Kidney (tissue), 14 donors: ENCODE measurements around the gene ADPRHL1. TPM values are rescaled to one million over a fixed set of nuclear protein-coding genes. Genes with fewer than 3 reads are reported as not detected.
A peak's percentile ranks its signal among the peaks of the same experiment; 100 is the strongest.

Experiments
- DNase-seq, 5 donors: peaks; one replicate each; pipeline ENCODE4 v3.0.0-alpha.2; 2013 to 2020
- FAIRE-seq: peaks from 2 replicates; lab custom pipeline; 2012; peaks lifted over from hg19 to GRCh38; lab: Jason Lieb, UNC
- H3K27ac ChIP-seq, 2 donors: one replicate each; pipeline ENCODE4 v1.7.0; 2013; ENCODE audit warnings: low read depth in 2 of 2, low read length in 2 of 2, inconsistent platforms in 1 of 2
- H3K27me3 ChIP-seq: one replicate; pipeline ENCODE4 v1.7.1; 2013; ENCODE audit warnings: low read length, inconsistent platforms; ENCODE audit not compliant: control insufficient read depth, insufficient read depth
- H3K36me3 ChIP-seq, 3 donors: one replicate each; pipeline versions ENCODE4 v1.7.0 to v1.7.1; 2013; ENCODE audit warnings: low read length in 3 of 3, control low read depth in 1 of 3, inconsistent platforms in 1 of 3; ENCODE audit not compliant: insufficient read depth in 3 of 3, control insufficient read depth in 2 of 3
- H3K4me1 ChIP-seq, 3 donors: one replicate each; pipeline versions ENCODE4 v1.7.0 to v1.7.1; 2013; ENCODE audit warnings: low read length in 3 of 3, inconsistent platforms in 1 of 3, low read depth in 1 of 3; ENCODE audit not compliant: control insufficient read depth in 2 of 3, insufficient read depth in 2 of 3
- H3K4me3 ChIP-seq, 3 donors: one replicate each; pipeline versions ENCODE4 v1.7.0 to v1.8.1; 2013; ENCODE audit warnings: low read length in 3 of 3, control low read depth in 1 of 3, inconsistent platforms in 1 of 3
- H3K9ac ChIP-seq, 3 donors: one replicate each; pipeline versions ENCODE4 v1.7.0 to v1.7.1; 2013; ENCODE audit warnings: low read length in 3 of 3, control low read depth in 1 of 3, inconsistent platforms in 1 of 3
- H3K9me3 ChIP-seq, 3 donors: one replicate each; pipeline versions ENCODE4 v1.7.0 to v1.7.1; 2013; ENCODE audit warnings: low read length in 3 of 3, control low read depth in 1 of 3, inconsistent platforms in 1 of 3; ENCODE audit not compliant: control insufficient read depth in 2 of 3, insufficient read depth in 1 of 3
- intact Hi-C: fragments of 100-400 bp; cut with DNase I; formaldehyde crosslinking; loops from one replicate; pipeline ENCODE4 v1.11.1; 2022
- polyA plus RNA-seq: library from polyadenylated mRNA; stranded (reverse); fragments of 350-450 nt; fragmentation: Illumina TruSeq; extraction: RNeasy Lipid Tissue Mini Kit (QIAGEN cat#74804); gene quantifications from one replicate; pipeline ENCODE4 v1.2.3, GENCODE V29; 2014; ENCODE audit warnings: low read depth, low replicate concordance; ENCODE audit not compliant: insufficient read depth
- total RNA-seq: library from RNA; stranded (reverse); fragmentation: NEBNext Ultra II Directional; extraction: Animal tissue kit (Norgen Biotek cat#: 25700); gene quantifications from one replicate; pipeline ENCODE4 v1.2.1, GENCODE V29; 2021
- TF ChIP-seq, protein P1 (sequence below): IDR thresholded peaks from 3 replicates; pipeline ENCODE4 v1.5.1; 2012; ENCODE audit warnings: mild to moderate bottlenecking, moderate library complexity, borderline replicate concordance; ENCODE audit not compliant: insufficient read depth; ENCODE audit errors: extremely low read depth
- donor health status: control.
- donor health status: control.
- donor health status: control.
- donor health status: control.
- donor health status: control.
- donor health status: DM: yes; HTN: yes; CAD: no.
- donor health status: Normal renal cell carcinoma (clear cell type).

The ADPRHL1 gene
- total and polyA plus RNA-seq, 2 donors from 2014 or later, result 1.1 to 1.5 TPM

DNA sequence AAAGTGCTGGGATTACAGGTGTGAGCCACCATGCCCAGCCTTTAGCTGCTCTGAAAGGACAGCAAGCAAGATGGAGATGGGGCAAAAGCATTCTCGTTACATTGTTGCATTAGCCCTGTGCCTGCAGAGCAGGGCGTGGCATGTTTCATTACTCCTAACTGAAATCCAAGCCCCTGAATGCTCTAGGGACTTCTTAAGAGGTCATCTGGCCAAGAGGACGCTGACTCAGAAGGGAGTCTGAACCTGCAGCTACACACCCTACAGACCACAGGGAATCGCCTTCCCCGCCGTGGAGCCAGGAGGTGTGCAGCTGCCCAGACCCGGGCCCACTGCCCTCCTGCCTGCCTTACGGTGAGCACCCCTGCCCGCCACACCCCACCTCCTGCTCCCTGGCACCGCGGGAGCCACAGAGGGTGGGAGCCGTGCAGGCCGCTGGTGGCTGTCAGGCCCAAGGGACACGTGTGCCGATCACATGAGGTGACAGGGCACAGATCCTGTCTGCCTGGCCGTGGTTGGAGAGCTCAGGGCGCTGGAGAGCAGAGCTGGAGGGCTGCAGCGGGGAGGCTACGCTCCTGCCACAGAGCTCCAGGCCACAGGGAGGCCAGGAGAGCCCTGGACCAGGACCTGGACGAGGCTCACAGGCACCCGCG, 27.2 kb downstream of the ADPRHL1 start:
- no peak overlapping the region for H3K27ac ChIP-seq
- no peak overlapping the region for H3K9ac ChIP-seq
- no peaks in the 10 kb centered on the region for H3K36me3 ChIP-seq
- DNase-seq (peak in 1 of 5 donors; percentile 38), FAIRE-seq (no peak)
- TF ChIP-seq, protein P1, sequence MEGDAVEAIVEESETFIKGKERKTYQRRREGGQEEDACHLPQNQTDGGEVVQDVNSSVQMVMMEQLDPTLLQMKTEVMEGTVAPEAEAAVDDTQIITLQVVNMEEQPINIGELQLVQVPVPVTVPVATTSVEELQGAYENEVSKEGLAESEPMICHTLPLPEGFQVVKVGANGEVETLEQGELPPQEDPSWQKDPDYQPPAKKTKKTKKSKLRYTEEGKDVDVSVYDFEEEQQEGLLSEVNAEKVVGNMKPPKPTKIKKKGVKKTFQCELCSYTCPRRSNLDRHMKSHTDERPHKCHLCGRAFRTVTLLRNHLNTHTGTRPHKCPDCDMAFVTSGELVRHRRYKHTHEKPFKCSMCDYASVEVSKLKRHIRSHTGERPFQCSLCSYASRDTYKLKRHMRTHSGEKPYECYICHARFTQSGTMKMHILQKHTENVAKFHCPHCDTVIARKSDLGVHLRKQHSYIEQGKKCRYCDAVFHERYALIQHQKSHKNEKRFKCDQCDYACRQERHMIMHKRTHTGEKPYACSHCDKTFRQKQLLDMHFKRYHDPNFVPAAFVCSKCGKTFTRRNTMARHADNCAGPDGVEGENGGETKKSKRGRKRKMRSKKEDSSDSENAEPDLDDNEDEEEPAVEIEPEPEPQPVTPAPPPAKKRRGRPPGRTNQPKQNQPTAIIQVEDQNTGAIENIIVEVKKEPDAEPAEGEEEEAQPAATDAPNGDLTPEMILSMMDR, result no peak
- H3K4me1 ChIP-seq, result no peaks in the 10 kb centered on the region
- H3K27me3 ChIP-seq, result no peaks in the 10 kb centered on the region
- no peaks in the 10 kb centered on the region for H3K9me3 ChIP-seq
- intact Hi-C loops, result no loop called here
- no peak overlapping the region for H3K4me3 ChIP-seq

- Histone ChIP-seq H3K9me3 (no peaks in the 10 kb centered on the region), H3K36me3 (no peaks in the 10 kb centered on the region), H3K27me3 (no peaks in the 10 kb centered on the region), H3K4me1 (no peaks in the 10 kb centered on the region), H3K4me3 (no peak overlapping the region), H3K9ac (no peak overlapping the region), H3K27ac (no peak overlapping the region)
- DNase-seq, result no peak
- FAIRE-seq, result no peak
- TF ChIP-seq, protein P1, result no peak
- intact Hi-C loops, result no loop called here
Measured at GRCh38 chr13:113423520-113424163, 29.6 kb downstream of the ADPRHL1 start.

- no peaks in the 10 kb centered on the region for H3K9me3 ChIP-seq
- no peak overlapping the region for H3K9ac ChIP-seq
- no peaks in the 10 kb centered on the region for H3K36me3 ChIP-seq
- TF ChIP-seq, protein P1, result no peak
- no peaks in the 10 kb centered on the region for H3K4me1 ChIP-seq
- no peak overlapping the region for H3K27ac ChIP-seq
- FAIRE-seq (no peak), DNase-seq (no peak)
- intact Hi-C loops, result no loop called here
- H3K27me3 ChIP-seq, result no peaks in the 10 kb centered on the region
- H3K4me3 ChIP-seq, result no peak overlapping the region
Measured at GRCh38 chr13:113422807-113423519, 30.3 kb downstream of the ADPRHL1 start.
